IPS DF 4.7 (cell line): ENCODE data around the gene PRPF18.

Experiments used
- DNase-seq: peaks from one replicate; pipeline ENCODE4 v3.0.0-alpha.2; 2013; ENCODE audit warnings: low spot score; ENCODE audit errors: extremely low read depth

The PRPF18 gene

GRCh38 chr10:13604357-13605040 is 17.7 kb downstream of the PRPF18 start:
- no peak for DNase-seq

- no peak for DNase-seq
Observed at GRCh38 chr10:13608246-13608853, 21.6 kb downstream of the PRPF18 start.

- DNase-seq = no peak
Observed at GRCh38 chr10:13612654-13613373, 26.0 kb downstream of the PRPF18 start.

- DNase-seq = no peak
Observed at GRCh38 chr10:13613519-13613918, 26.8 kb downstream of the PRPF18 start.

GRCh38 chr10:13614530-13615332 is 28.0 kb downstream of the PRPF18 start:
- no peak for DNase-seq

- no peak for DNase-seq
Observed at GRCh38 chr10:13615650-13616300, 29.0 kb downstream of the PRPF18 start.

- DNase-seq = no peak
Observed at GRCh38 chr10:13617116-13617515, 30.4 kb downstream of the PRPF18 start.

DNA sequence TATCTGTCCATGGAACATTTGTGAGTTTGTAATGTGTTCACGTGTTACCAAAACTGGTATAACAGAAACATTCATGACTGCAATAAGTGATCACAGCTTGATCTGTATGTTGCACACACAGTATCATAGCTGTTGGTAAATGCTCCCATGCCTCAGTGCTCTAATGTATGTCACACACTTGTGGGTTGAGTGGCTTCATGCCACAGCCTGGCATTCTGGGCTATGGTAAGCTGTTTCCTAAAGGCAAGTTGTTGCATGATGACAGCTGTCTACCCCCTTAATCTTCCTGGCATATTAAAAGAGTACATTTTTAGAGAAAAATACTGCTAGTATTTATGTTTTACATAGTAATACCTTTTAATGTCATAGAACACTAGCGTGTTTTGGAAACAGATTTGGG is 35.2 kb downstream of the PRPF18 start:
- no peak for DNase-seq

- DNase-seq = no peak
Observed at GRCh38 chr10:13624630-13625029, 37.9 kb downstream of the PRPF18 start.

DNA sequence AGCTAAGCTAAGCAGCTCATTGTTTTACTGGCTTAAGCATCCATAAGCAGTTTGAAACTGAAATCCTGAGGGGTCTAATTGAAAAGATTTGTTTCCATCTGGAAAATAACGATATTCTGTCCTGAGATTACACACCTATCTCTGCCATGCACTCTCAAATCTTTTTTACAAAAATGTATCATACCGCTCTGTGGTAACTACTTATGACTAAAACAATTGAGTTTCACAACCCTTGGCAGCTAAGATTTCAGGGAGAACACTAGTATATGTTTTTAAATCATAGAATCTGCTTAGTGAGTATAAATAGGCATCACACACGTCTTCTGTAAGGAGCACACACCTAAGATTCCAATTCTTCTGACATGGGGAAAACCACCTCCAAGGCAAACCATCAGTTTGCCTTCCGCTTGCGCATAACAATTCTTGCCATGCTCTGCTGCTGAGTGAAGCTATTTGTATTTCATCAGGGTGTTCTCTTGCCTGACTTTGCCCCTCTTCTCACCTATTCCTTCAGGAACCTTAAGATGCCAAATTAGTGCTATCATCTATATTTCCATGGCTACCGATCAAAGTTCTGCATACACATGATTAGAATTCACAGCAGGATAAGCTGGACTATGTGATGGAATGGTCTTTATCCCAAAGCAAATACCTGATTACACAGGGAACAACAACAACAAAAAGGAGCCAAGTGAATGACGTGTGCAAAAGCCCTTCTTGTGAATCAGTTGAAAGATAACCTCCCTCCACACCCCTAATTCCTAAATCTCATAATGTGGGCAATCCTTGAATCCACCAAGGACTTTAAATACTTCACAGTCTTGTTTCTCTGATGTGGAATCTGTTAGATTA is 40.9 kb downstream of the PRPF18 start:
- DNase-seq = no peak

GRCh38 chr10:13628661-13629060 is 41.9 kb downstream of the PRPF18 start:
- no peak for DNase-seq

- DNase-seq = no peak
Observed at GRCh38 chr10:13629116-13629515, 42.4 kb downstream of the PRPF18 start.

GRCh38 chr10:13630231-13630630 is 43.5 kb downstream of the PRPF18 start:
- DNase-seq = no peak

DNA sequence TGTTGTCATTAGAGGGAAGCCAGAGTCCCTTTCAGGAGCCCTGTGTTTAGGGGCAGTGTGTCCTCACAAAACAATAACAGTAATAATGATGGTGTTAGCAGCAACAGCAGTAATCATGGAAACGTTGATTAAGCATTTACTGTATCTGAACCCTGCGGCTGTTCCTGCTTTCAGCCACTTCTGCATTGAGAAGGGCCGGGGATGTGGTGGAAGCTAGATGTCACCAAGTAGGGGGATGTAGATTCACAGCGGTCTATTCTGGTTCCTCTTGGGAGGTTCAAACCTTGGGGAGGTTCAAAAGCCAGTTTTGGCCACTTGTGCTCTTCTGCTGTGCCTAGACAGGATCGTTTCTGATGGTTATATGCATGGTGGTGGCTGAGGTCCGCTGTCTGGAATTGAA is 44.8 kb downstream of the PRPF18 start:
- DNase-seq = no peak

- no peak for DNase-seq
Observed at GRCh38 chr10:13632440-13632839, 45.7 kb downstream of the PRPF18 start.

DNA sequence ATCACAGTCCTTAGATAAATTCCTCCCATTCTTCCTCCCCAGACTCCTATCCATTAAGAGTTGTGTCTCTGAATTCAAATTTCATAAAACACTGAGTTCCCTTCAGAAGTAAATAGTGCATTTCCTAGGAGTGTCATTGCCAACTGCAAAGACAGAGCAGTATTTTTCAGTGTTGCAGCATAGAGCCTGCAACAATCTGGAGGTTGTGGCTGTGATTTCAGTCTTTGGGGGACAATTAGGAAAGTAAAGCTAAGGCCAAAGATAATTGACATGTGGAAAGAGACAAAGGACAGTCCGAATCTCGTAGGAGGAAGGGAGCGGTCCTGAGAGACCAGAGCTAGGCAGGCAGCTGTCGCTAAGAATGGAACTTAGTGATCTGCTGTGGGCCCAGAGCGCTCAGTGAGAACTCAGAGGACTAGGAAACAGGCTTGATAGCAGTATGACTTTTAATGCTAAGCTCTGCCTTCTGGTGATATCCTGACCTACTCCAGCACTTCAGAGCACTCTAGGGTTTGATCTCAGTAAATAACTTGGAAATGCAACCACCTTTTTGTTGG is 46.2 kb downstream of the PRPF18 start:
- no peak for DNase-seq

DNA sequence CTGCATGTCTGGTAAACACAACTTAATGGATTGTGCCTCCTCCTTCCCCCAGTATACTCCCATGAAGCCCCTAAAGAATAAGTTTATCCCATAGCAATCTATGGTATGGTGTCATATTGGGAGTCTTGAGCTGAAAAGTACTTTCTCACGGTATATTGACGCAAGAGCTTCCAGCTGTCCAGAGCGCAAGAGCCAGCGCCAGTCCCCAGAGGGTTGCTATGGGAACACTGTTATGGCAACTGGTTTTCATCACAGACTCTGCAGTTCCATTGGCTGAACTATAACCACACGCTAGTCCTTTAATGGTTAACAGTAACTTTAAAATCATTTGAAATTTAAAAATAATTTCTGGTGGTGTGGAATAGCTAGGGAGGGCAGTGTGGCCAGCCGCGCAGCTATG is 46.9 kb downstream of the PRPF18 start:
- DNase-seq = no peak

DNA sequence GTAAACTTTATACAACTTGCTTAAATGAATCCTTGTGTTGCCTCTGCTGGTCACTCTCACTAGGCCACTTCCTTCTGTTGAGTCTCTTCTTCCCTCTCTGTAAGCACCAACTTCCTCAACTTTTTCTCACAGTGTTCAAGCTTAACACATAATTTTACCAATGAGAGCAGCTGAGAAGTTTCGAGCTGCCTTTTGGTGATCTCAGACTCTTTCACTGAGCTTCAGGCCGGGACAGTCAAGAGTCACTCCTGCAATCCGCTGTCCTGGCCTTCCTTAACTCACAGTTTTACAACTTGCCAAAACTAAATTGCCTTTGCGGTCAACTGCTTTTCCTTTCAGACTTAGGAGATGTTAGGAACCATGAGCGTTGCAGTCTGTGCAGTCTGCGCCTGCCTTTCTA is 47.4 kb downstream of the PRPF18 start:
- DNase-seq = no peak

DNA sequence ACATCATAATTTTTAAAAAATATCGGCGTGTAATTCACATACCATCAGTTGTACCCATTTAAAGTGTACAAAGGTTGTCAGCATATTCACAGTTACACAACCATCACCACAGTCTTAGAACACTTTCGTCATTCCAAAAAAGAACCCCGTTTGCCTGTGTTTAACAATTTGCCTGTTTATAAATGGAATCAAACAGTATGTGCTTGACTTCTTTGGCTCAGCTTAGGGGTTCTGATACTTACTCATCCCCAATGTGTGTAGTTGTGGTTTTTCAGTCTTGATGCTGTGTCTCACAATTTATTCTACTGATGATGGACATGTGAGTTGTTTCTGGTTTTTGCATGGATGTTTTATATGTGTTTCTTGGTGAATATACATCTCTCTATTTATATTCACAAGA is 50.0 kb downstream of the PRPF18 start:
- no peak for DNase-seq

DNA sequence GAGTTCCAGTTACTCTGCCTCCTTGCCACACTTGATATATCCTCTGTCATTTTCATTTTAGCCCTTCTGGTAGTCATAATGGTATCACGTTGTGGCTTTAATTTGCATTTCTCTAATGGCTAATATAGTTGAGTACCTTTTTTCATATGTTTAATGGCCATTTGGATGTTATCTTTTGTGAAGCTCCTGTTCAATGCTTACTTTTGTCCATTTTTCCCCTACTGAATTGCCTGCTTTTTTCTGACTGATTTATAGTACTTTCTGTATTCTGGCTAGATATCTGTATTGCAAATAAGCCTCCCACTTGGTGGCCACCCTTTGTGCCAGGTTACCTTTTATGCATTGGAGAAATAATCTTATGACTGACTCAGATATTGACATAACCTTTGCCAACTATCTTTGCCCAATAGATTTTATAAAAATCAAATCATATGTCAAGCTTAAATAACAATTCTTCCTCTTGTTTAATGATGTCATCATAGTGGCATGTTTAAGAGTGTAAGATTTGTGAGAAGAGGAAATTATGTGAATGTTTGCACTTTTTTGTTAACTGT is 50.6 kb downstream of the PRPF18 start:
- no peak for DNase-seq
